MM.1S (cell line): ENCODE data around the gene PGBD4.
A peak's percentile ranks its signal among the peaks of the same experiment; 100 is the strongest.

ENCODE experiments used
- DNase-seq: peaks from one replicate; pipeline ENCODE4 v3.0.0-alpha.2; 2015
- H2AFZ ChIP-seq: fragments of 300-600 bp; sonication (generic); 2 replicates; pipeline ENCODE4 v1.6.0; 2016; ENCODE audit warnings: antibody characterized with exemption, low read length
- H3F3A ChIP-seq: fragments of 300-600 bp; sonication (generic); 2 replicates; pipeline ENCODE4 v1.6.1; 2016; ENCODE audit warnings: mild to moderate bottlenecking, antibody characterized with exemption, low read length, moderate library complexity, mixed read lengths; ENCODE audit not compliant: insufficient read depth
- H3K27ac ChIP-seq: fragments of 300-600 bp; sonication (generic); 2 replicates; pipeline ENCODE4 v1.5.1; 2016; ENCODE audit warnings: mild to moderate bottlenecking, low read length
- H3K27me3 ChIP-seq: fragments of 300-600 bp; sonication (generic); replicated peaks from 2 replicates; pipeline ENCODE4 v1.6.0; 2016; ENCODE audit warnings: low read length; ENCODE audit not compliant: insufficient read depth
- H3K36me3 ChIP-seq: fragments of 300-600 bp; sonication (generic); replicated peaks from 2 replicates; pipeline ENCODE4 v1.6.1; 2016; ENCODE audit warnings: mild to moderate bottlenecking, low read length, mixed read lengths; ENCODE audit not compliant: insufficient read depth
- H3K4me1 ChIP-seq: fragments of 300-600 bp; sonication (generic); 2 replicates; pipeline ENCODE4 v1.6.1; 2016; ENCODE audit warnings: low read length, mixed read lengths
- H3K4me2 ChIP-seq: fragments of 300-600 bp; sonication (generic); 2 replicates; pipeline ENCODE4 v1.6.0; 2016; ENCODE audit warnings: low read depth, low read length
- H3K4me3 ChIP-seq: fragments of 300-600 bp; sonication (generic); 2 replicates; pipeline ENCODE4 v1.5.1; 2016; ENCODE audit warnings: low read length, mixed read lengths
- H3K79me2 ChIP-seq: fragments of 300-600 bp; sonication (generic); 2 replicates; pipeline ENCODE4 v1.6.1; 2016; ENCODE audit warnings: mixed run types, low read length, mixed read lengths
- H3K9ac ChIP-seq: fragments of 300-600 bp; sonication (generic); 2 replicates; pipeline ENCODE4 v1.6.1; 2016; ENCODE audit warnings: low read length, mixed read lengths
- H3K9me2 ChIP-seq: fragments of 300-600 bp; sonication (generic); replicated peaks from 2 replicates; pipeline ENCODE4 v1.6.1; 2016; ENCODE audit warnings: mild to moderate bottlenecking, low read length, mixed read lengths; ENCODE audit not compliant: insufficient read depth
- H3K9me3 ChIP-seq: fragments of 300-600 bp; sonication (generic); replicated peaks from 2 replicates; pipeline ENCODE4 v1.6.1; 2016; ENCODE audit warnings: mild to moderate bottlenecking, low read length, mixed read lengths; ENCODE audit not compliant: insufficient read depth
- H4K20me1 ChIP-seq: fragments of 300-600 bp; sonication (generic); 2 replicates; pipeline ENCODE4 v1.6.1; 2016; ENCODE audit warnings: mild to moderate bottlenecking, low read length, moderate library complexity, mixed read lengths; ENCODE audit not compliant: insufficient read depth
- EZH2 ChIP-seq: fragments of 300-600 bp; sonication (generic); optimal IDR thresholded peaks from 2 replicates; pipeline ENCODE3; 2017; ENCODE audit warnings: low read depth, mild to moderate bottlenecking, antibody characterized with exemption, low read length, mixed read lengths
- EZH2phosphoT487 ChIP-seq: fragments of 300-600 bp; sonication (generic); IDR thresholded peaks from 2 replicates; pipeline ENCODE4 v1.6.1; 2018; ENCODE audit warnings: antibody characterized with exemption, low read length
- TF ChIP-seq, protein P1 (sequence below): fragments of 300-600 bp; sonication (generic); IDR thresholded peaks from 2 replicates; pipeline ENCODE4 v1.5.1; 2016; ENCODE audit warnings: antibody characterized with exemption, low read length, mixed read lengths

Gene PGBD4

DNA sequence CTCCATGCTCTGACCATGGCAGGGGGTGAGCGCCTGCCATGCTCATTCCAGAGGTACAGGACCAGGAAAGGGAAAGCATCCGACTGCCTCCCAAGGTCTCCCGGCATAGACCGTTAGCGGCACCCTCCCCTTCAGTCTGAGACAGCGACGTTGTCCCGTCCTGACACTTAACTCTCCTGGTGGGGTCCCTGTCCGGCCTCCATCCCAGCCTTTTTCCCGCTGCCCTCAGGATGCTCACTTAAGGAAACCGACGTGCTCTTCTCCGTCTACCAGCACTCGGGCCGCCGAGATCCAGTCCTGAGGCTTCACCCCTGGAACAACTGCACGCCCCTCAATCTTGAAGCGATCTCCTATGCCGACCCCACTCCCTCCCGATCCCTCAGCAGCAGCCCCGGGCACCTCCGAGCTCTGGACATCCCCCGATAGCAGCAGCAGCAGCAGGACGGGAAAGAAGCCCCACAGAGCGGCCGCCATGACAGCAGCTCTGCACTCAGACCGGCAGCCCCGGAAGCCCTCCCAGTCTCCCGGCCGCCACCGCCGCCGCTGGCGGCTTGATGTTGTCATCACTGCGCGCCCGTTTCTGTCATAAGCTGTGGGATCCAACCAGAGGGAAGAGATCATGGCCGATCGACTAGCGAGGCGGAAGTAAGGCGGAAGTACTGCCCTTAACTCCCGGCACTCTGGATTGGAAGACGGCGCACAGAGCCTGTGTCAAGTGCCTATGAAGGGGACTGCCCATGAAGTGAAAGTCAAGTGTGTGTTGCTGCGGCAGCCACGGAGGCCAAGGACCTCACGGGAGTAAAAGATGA lies at the start of gene PGBD4, which contains the start of gene EMC7:
Gene PGBD4 (plus strand): TSS at position 718 of the 809 bp plus-strand sequence. CDS start 449 bp downstream, outside the sequence.
Gene EMC7 (minus strand): TSS at position 497 of the 809 bp plus-strand sequence. CDS start 23 bp downstream, at position 474.
- peak within 1 kb of the TSS; percentile 92 for H3K9ac ChIP-seq
- H3K4me2 ChIP-seq = peak within 1 kb of the TSS; percentile 90
- H4K20me1 ChIP-seq = no peaks in the 10 kb centered on the region
- peaks cover 6% of the 10 kb centered on the region; the same call in 1 of the 2 replicates for H3K4me1 ChIP-seq
- TF ChIP-seq, protein P1, sequence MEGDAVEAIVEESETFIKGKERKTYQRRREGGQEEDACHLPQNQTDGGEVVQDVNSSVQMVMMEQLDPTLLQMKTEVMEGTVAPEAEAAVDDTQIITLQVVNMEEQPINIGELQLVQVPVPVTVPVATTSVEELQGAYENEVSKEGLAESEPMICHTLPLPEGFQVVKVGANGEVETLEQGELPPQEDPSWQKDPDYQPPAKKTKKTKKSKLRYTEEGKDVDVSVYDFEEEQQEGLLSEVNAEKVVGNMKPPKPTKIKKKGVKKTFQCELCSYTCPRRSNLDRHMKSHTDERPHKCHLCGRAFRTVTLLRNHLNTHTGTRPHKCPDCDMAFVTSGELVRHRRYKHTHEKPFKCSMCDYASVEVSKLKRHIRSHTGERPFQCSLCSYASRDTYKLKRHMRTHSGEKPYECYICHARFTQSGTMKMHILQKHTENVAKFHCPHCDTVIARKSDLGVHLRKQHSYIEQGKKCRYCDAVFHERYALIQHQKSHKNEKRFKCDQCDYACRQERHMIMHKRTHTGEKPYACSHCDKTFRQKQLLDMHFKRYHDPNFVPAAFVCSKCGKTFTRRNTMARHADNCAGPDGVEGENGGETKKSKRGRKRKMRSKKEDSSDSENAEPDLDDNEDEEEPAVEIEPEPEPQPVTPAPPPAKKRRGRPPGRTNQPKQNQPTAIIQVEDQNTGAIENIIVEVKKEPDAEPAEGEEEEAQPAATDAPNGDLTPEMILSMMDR = no peak
- TF ChIP-seq EZH2phosphoT487 (no peak), EZH2 (no peak)
- peak; percentile 99 for DNase-seq
- H3K9me2 ChIP-seq = no peaks in the 10 kb centered on the region
- no peaks in the 10 kb centered on the region for H3K27me3 ChIP-seq
- H3K36me3 ChIP-seq = no peaks in the 10 kb centered on the region
- peak within 1 kb of the TSS; percentile 96 for H3K4me3 ChIP-seq
- peak within 1 kb of the TSS; percentile 68; the same call in 1 of the 2 replicates for H3K27ac ChIP-seq
- no peaks in the 10 kb centered on the region for H3K9me3 ChIP-seq
- H3F3A ChIP-seq = 0 out of 2 replicates have a peak, but pooled peaks cover 4% of the 10 kb centered on the region
- H3K79me2 ChIP-seq = peaks cover 55% of the 10 kb centered on the region
- peak within 1 kb of the TSS; percentile 97 for H2AFZ ChIP-seq

DNA sequence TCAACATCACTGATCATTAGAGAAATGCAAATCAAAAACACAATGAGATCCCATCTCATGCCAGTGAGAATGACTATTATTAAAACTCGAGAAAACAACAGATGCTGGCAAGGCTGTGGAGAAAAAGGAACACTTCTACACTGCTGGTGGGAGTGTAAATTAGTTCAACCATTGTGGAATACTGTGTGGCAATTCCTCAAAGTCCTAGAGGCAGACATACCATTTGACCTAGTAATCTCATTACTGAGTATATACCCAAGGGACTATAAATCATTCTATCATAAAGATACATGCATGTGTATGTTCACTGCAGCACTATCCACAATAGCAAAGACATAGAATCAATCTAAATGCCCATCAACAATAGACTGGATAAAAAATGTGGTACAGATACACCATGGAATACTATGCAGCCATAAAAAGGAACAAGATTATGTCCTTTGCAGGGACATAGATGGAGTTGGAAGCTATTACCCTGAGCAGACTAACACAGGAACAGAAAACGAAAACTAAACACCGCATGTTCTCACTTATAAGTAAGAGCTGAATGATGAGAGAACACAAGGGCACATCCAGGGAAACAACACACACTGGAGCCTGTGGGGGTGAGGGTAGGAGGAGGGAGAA lies 47.7 kb upstream of the PGBD4 start:
- H3K9me2 ChIP-seq = no peaks in the 10 kb centered on the region
- no peaks in the 10 kb centered on the region for H3K4me1 ChIP-seq
- no peak overlapping the region for H2AFZ ChIP-seq
- no peak overlapping the region for H3K4me3 ChIP-seq
- no peaks in the 10 kb centered on the region for H3K79me2 ChIP-seq
- H3K27me3 ChIP-seq = no peaks in the 10 kb centered on the region
- no peaks in the 10 kb centered on the region for H3F3A ChIP-seq
- no peak overlapping the region for H3K27ac ChIP-seq
- H3K9ac ChIP-seq = no peak overlapping the region
- H3K4me2 ChIP-seq = no peak overlapping the region
- H3K36me3 ChIP-seq = no peaks in the 10 kb centered on the region
- H4K20me1 ChIP-seq = no peaks in the 10 kb centered on the region
- H3K9me3 ChIP-seq = no peaks in the 10 kb centered on the region
- no peak for DNase-seq
- TF ChIP-seq, protein P1 = no peak
- TF ChIP-seq EZH2 (no peak), EZH2phosphoT487 (no peak)

DNA sequence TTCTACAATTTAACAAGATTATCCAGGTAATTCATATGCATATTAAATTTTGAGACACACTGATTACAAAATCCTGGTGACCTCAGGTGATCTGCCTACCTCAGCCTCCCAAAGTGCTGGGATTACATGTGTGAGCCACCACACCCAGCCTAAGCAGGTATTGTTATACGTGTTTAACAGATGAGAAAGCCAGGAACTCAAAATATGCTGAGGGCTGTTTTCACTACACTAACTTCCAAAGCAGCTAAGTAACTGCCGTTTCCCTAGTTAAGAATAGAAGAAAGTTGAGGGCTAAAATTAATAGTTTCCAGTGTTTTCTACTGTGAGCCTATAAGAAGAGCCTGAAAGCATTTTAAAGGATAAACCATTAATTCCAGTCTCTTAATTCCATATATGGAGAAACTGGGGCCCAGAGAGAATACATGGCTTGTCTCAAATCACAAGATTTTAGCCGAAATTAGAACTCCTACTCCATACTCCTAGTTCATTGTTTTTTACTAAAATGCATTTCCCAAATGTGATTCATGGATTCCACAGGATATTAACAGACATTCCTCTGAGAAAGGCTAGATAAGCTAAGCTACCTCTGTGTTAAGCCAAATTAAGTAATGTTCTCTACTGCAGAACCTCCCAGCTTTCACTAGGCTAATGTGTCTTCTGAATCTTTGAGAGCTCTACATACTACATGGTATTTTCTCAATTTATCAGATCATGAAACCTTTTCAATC lies 45.9 kb upstream of the PGBD4 start:
- H3K4me3 ChIP-seq = no peak overlapping the region
- TF ChIP-seq EZH2phosphoT487 = no peak
- TF ChIP-seq, protein P1 = no peak
- TF ChIP-seq EZH2 = no peak
- H3K9me3 ChIP-seq = no peaks in the 10 kb centered on the region
- no peaks in the 10 kb centered on the region for H4K20me1 ChIP-seq
- no peaks in the 10 kb centered on the region for H3K79me2 ChIP-seq
- no peaks in the 10 kb centered on the region for H3F3A ChIP-seq
- no peak overlapping the region for H3K27ac ChIP-seq
- H3K27me3 ChIP-seq = no peaks in the 10 kb centered on the region
- H3K9me2 ChIP-seq = no peaks in the 10 kb centered on the region
- H3K36me3 ChIP-seq = no peaks in the 10 kb centered on the region
- no peaks in the 10 kb centered on the region for H3K4me1 ChIP-seq
- DNase-seq = no peak
- no peak overlapping the region for H3K4me2 ChIP-seq
- H2AFZ ChIP-seq = no peak overlapping the region
- no peak overlapping the region for H3K9ac ChIP-seq
